ENCODE data around the gene LSG1. TPM values are rescaled to one million over a fixed set of nuclear protein-coding genes. Genes with fewer than 3 reads are reported as not detected.

LSG1 gene
- total RNA-seq, 6 experiments from 2014 or later, result 13.7 to 23.2 (median 18.0) TPM

DNA sequence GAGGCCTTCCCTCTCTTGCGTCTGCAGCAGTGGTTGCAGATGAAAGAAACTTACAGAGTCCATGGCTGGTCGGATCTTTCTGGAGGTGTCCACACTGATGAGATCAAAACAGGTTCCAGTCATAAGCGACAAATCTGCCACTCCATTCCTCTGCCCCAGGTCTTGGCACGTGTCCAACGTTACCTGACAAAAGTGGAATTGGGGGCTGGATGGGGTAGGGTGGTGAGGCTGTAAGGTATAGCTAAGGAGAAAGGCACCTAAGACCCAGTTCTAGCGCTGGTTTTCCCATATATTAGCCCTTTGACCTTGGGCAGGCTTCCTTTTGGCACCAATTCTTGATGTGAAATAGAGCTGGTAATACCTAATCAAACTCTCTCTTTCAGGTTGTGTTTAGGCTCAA is 24.7 kb upstream of the LSG1 start:
- no peak overlapping the region for H3K27ac ChIP-seq
- ATAC-seq (no peak), DNase-seq (no peak)
- 38% methylated on average over 4 of the region's 6 CpGs for WGBS (ENCODE audit: insufficient coverage, low coverage, low lambda C conversion rate, missing lambda C conversion rate)
- intact Hi-C loops (cut with DNase I), result loop anchor here in 1 of 2 donors (10.0 kb wide), 1 partner anchor 418 kb away; no protein-coding TSS in a partner anchor
- no peaks in the 10 kb centered on the region for H3K4me1 ChIP-seq
- no peaks in the 10 kb centered on the region for H3K36me3 ChIP-seq
- no peaks in the 10 kb centered on the region for H3K27me3 ChIP-seq
- H3K9me3 ChIP-seq, result no peaks in the 10 kb centered on the region
- no peak overlapping the region for H3K4me3 ChIP-seq
- TF ChIP-seq, protein P1, sequence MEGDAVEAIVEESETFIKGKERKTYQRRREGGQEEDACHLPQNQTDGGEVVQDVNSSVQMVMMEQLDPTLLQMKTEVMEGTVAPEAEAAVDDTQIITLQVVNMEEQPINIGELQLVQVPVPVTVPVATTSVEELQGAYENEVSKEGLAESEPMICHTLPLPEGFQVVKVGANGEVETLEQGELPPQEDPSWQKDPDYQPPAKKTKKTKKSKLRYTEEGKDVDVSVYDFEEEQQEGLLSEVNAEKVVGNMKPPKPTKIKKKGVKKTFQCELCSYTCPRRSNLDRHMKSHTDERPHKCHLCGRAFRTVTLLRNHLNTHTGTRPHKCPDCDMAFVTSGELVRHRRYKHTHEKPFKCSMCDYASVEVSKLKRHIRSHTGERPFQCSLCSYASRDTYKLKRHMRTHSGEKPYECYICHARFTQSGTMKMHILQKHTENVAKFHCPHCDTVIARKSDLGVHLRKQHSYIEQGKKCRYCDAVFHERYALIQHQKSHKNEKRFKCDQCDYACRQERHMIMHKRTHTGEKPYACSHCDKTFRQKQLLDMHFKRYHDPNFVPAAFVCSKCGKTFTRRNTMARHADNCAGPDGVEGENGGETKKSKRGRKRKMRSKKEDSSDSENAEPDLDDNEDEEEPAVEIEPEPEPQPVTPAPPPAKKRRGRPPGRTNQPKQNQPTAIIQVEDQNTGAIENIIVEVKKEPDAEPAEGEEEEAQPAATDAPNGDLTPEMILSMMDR (IDR thresholded peaks at IDR 0.05), result no peak
- no peak for TF ChIP-seq POLR2A (IDR thresholded peaks at IDR 0.05)

DNA sequence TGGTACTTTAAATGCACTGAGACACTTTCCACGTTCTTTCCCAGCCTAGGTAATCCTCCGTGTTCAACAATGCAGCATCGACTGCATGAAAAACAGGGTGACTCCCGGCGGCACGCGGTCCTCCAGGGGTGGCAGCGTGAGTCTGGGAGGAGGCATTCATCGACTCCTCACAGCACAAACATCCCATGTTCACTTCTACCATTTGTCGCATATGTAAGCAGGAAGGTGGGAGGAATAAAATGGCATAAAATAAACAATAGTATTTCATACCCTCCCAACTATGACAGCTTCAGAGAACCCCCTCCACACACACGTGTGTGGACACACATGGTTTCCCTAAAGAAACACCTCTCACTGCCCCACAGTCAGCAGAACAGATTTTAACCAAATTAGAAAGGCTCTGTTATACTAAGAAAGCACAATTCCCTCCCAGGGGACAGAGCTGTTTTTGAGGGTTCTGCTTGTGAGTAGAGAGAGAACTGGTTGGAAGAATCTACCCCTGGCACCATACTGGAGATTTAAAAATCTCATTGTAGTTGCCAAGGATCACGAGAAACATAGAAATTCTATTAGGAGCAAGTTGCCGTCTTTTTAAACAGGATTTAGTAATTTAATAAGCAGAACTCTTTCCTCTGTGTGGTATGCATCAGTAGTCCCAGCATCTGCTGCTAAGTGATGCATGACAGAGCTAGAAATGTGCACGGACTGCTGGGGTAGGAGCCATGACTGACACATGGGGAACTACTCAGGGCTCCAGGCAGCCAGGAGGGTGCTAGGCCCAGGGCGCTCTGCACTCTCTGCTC is 19.7 kb upstream of the LSG1 start:
- WGBS (ENCODE audit: insufficient coverage, low coverage, low lambda C conversion rate, missing lambda C conversion rate), result 74% methylated on average over 14 of the region's 15 CpGs
- no peaks in the 10 kb centered on the region for H3K36me3 ChIP-seq
- DNase-seq, result no peak
- H3K27ac ChIP-seq, result no peak overlapping the region
- H3K27me3 ChIP-seq, result peaks cover 0 to 9% of the 10 kb centered on the region in 2 donors
- TF ChIP-seq, protein P1 (IDR thresholded peaks at IDR 0.05), result no peak
- no peak for TF ChIP-seq POLR2A (IDR thresholded peaks at IDR 0.05)
- H3K4me1 ChIP-seq, result peaks cover 0 to 14% (median 3%) of the 10 kb centered on the region in 4 donors
- no peak for ATAC-seq
- H3K9me3 ChIP-seq, result no peaks in the 10 kb centered on the region
- H3K4me3 ChIP-seq, result no peak overlapping the region
- intact Hi-C loops (cut with DNase I), result loop anchor here in 1 of 2 donors (10.0 kb wide), 1 partner anchor 423 kb away; no protein-coding TSS in a partner anchor

- DNase-seq (no peak), ATAC-seq (no peak)
- intact Hi-C loops (cut with DNase I), result loop anchor here in 1 of 2 donors (10.0 kb wide), 1 partner anchor 424 kb away; no protein-coding TSS in a partner anchor
- H3K9me3 ChIP-seq, result no peaks in the 10 kb centered on the region
- TF ChIP-seq POLR2A (IDR thresholded peaks at IDR 0.05), result no peak
- TF ChIP-seq, protein P1 (IDR thresholded peaks at IDR 0.05), result no peak
- no peaks in the 10 kb centered on the region for H3K36me3 ChIP-seq
- H3K4me3 ChIP-seq, result no peak overlapping the region
- peaks cover 0 to 11% of the 10 kb centered on the region in 2 donors for H3K27me3 ChIP-seq
- H3K4me1 ChIP-seq, result peaks cover 0 to 23% (median 3%) of the 10 kb centered on the region in 4 donors
- no peak overlapping the region for H3K27ac ChIP-seq
- 52% methylated on average over 6 of the region's 8 CpGs for WGBS (ENCODE audit: insufficient coverage, low coverage, low lambda C conversion rate, missing lambda C conversion rate)
Observed at GRCh38 chr3:194690501-194691372, 18.7 kb upstream of the LSG1 start.

GRCh38 chr3:194689493-194689944 is 17.5 kb upstream of the LSG1 start:
- Histone ChIP-seq H3K9me3 (no peaks in the 10 kb centered on the region), H3K27ac (no peak overlapping the region), H3K27me3 (peaks cover 0 to 11% of the 10 kb centered on the region in 2 donors), H3K36me3 (no peaks in the 10 kb centered on the region), H3K4me3 (no peak overlapping the region), H3K4me1 (peaks cover 0 to 32% (median 3%) of the 10 kb centered on the region in 4 donors)
- intact Hi-C loops (cut with DNase I), result no loop called here
- WGBS (ENCODE audit: insufficient coverage, low coverage, low lambda C conversion rate, missing lambda C conversion rate), result 41% methylated on average over 7 of the region's 9 CpGs
- DNase-seq (no peak), ATAC-seq (no peak)
- TF ChIP-seq, protein P1 (IDR thresholded peaks at IDR 0.05), result no peak
- TF ChIP-seq POLR2A (IDR thresholded peaks at IDR 0.05), result no peak

Data from right lobe of liver (tissue), 6 donors.